KOPT-K1 (cell line): ENCODE results near the gene ABL2.
"Not testable (repeated sequence)": the region's sequence is repeated elsewhere in the genome, so short reads cannot be mapped to it uniquely, and the experiment has no call there.

Experiments used
- H3K27ac ChIP-seq: fragments of 200-600 bp; sonication (generic); 2 replicates; pipeline ENCODE4 v1.5.1; 2016; ENCODE audit warnings: antibody characterized with exemption, mild to moderate bottlenecking, low read depth, low read length; ENCODE audit not compliant: poor library complexity, severe bottlenecking
- H3K36me3 ChIP-seq: fragments of 200-600 bp; sonication (generic); 2 replicates; pipeline ENCODE4 v1.5.1; 2017; ENCODE audit warnings: antibody characterized with exemption, mild to moderate bottlenecking, low read length, moderate library complexity; ENCODE audit not compliant: insufficient read depth
- H3K9me3 ChIP-seq: fragments of 200-600 bp; sonication (generic); 2 replicates; pipeline ENCODE4 v1.5.1; 2017; ENCODE audit warnings: antibody characterized with exemption, low read length, mild to moderate bottlenecking; ENCODE audit not compliant: insufficient read depth, poor library complexity, severe bottlenecking

Gene ABL2

DNA sequence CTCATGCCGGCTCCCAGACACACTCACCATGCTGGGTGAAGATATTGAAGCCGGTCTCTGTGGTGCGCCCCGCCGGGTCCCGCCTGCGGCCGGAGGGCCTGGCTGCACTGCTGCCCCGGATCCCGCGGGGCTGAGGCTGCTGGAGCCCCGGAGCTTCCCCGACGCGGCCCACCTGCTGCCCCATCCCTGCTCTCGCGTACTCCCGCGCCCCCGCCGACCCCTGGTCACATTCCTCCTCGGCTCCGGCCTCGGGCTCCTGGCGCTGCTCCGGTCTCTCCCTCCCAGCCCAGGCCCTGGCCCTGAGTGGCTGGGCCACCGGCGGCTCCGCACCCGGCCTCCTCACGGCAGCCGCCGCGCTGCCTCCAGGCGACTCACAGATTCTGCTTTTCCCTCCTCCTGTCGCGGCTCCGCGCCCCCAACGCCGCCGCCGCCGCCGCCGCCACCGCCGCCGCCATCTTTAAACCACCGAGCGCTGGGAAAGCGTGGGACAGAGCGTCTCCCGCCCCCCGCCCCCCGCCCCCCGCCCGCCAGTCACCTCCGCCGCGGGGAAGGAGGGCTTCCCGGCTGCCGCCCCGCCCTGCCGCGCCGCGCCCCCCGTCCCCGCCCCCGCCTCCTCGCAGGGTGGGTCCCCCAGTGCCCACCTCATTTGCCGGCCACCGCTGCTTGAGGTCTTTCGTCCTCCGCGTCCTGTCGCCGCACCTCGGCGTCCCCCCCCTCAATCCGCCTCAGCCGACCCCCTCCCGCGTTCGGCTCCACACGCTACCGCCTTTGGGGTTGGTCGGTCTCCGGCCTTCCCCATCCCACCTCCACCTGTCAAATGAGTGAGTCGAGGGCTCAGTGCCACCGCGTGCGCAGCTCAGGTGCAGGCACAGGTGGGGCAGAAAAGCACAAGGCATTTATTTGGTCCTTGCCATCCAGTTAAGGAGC is at the start of gene ABL2:
TSS of gene ABL2 (minus strand) at position 464 of the 927 bp plus-strand sequence. CDS start at position 184, 280 bp downstream.
- no peaks in the 10 kb centered on the region for H3K9me3 ChIP-seq
- H3K36me3 ChIP-seq = no peaks in the 10 kb centered on the region
- peak within 1 kb of the TSS; percentile 76 for H3K27ac ChIP-seq

- Histone ChIP-seq H3K9me3 (peaks cover 6% of the 10 kb centered on the region), H3K36me3 (no peaks in the 10 kb centered on the region), H3K27ac (no peak overlapping the region)
Observed at GRCh38 chr1:179278920-179279319, 49.4 kb upstream of the ABL2 start.

DNA sequence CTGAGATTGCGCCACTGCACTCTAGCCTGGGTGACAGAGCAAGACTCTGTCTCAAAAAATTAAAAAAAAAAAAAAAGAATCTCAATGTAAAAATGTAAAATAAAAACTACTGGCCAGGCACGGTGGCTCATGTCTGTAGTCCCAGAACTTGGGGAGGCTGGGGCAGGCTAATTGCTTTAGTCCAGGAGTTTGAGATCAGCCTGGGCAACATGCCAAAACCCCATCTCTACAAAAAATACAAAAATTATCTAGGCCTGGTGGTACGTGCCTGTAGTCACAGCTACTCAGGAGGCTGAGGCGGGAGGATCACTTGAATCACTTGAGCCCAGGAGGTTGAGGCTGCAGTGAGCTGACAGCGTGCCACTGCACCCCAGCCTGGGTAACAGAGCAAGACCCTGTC is 44.9 kb upstream of the ABL2 start:
- H3K36me3 ChIP-seq, H3K9me3 ChIP-seq, H3K27ac ChIP-seq: not testable (repeated sequence)

- H3K9me3 ChIP-seq = no peaks in the 10 kb centered on the region
- H3K27ac ChIP-seq = no peak overlapping the region
- no peaks in the 10 kb centered on the region for H3K36me3 ChIP-seq
Observed at GRCh38 chr1:179269071-179269470, 39.6 kb upstream of the ABL2 start.

- Histone ChIP-seq H3K36me3 (no peaks in the 10 kb centered on the region), H3K9me3 (no peaks in the 10 kb centered on the region), H3K27ac (no peak overlapping the region)
Observed at GRCh38 chr1:179264507-179264906, 35.0 kb upstream of the ABL2 start.

DNA sequence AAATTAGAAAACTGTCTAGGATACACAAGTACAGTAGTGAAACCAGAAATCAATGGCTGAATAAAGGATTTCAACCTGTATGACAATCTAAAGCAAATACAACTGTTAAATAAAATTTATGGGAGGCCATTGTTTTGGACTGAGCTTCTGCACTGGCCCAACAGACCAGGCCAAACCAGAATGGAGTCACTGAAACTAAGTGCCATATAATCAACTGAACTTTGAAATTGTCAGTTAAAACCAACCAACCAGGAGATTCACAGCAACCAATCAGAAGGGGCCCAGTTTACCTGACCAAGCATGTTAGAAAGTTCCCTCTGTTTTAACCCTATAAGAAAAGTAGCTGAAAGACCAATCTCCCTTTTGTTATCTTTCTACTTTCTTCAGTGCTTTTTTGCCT is 33.6 kb upstream of the ABL2 start:
- H3K36me3 ChIP-seq = no peaks in the 10 kb centered on the region

GRCh38 chr1:179262183-179262582 is 32.7 kb upstream of the ABL2 start:
- no peaks in the 10 kb centered on the region for H3K9me3 ChIP-seq
- H3K27ac ChIP-seq = no peak overlapping the region
- no peaks in the 10 kb centered on the region for H3K36me3 ChIP-seq

More for the DNA sequence above, 33.6 kb upstream of the ABL2 start:
- Histone ChIP-seq H3K9me3 (no peaks in the 10 kb centered on the region), H3K27ac (no peak overlapping the region)

GRCh38 chr1:179253286-179253972 is 24.0 kb upstream of the ABL2 start:
- Histone ChIP-seq H3K36me3 (no peaks in the 10 kb centered on the region), H3K27ac (no peak overlapping the region), H3K9me3 (no peaks in the 10 kb centered on the region)

GRCh38 chr1:179252606-179253005 is 23.1 kb upstream of the ABL2 start:
- H3K27ac ChIP-seq = no peak overlapping the region
- H3K9me3 ChIP-seq = no peaks in the 10 kb centered on the region
- H3K36me3 ChIP-seq = no peaks in the 10 kb centered on the region

- Histone ChIP-seq H3K27ac (no peak overlapping the region), H3K36me3 (no peaks in the 10 kb centered on the region), H3K9me3 (no peaks in the 10 kb centered on the region)
Observed at GRCh38 chr1:179251675-179252074, 22.2 kb upstream of the ABL2 start.

DNA sequence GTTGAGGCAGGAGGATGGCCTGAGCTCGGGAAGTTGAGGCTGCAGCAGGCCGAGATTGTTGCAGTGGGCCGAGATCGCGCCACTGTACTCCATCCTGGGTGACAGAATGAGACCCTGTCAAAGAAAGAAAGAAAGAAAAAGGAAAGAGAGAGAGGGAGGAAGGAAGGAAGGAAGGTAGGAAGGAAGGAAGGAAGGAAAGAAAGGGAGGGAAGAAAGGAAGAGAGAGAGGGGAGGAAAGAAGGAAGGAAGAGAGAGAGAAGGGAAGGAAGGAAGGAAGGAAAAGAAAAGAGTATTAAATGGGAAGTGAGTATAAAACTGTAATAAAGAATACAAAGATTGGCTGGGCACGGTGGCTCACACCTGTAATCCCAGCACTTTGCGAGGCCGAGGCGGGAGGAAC is 18.4 kb upstream of the ABL2 start:
- Histone ChIP-seq H3K27ac (no peak overlapping the region), H3K36me3 (no peaks in the 10 kb centered on the region), H3K9me3 (no peaks in the 10 kb centered on the region)

DNA sequence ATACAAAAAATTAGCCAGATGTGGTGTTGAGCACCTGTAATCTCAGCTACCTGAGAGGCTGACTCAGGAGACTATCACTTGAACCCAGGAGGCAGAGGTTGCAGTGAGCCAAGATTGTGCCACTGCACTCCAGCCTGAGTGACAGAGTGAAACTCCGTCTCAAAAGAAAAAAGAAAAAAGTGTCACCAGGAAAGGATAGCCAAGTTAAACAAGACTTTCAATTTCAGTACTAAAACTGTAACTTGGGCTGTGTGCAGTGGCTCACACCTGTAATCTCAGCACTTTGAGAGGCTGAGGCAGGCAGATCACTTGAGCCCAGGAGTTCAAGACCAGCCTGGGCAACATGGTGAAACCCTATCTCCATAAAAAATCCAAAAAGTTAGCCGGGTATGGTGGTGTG is 15.9 kb upstream of the ABL2 start:
- not testable (repeated sequence) for H3K9me3 ChIP-seq, H3K36me3 ChIP-seq, H3K27ac ChIP-seq

DNA sequence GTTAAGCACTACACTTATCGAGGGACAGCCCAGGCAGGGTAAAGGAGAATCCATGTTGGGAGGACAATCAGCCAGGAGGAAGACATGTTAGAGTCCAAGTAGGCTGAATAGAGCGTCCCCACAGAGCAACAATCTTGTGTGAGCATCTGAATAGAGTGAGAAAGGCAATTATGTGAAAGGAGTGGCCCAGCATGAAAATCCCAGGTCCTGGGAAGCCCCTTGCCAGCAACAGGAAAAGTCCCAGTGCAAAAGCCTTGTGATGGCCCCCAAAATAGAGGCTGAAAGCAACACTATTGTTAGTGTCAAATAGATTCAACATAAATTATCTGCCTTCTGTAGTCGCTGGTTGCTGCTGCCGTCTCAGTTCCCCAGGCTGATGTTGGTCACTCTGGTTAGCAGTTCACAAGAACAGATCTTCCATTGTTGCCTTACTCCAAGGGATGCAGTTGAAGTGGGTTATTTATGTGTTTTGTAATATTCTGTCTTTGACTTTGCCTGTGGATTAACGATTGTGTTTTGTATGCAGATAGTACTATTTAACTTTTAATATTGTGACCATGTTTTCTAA is 12.1 kb upstream of the ABL2 start:
- Histone ChIP-seq H3K27ac (no peak overlapping the region), H3K9me3 (no peaks in the 10 kb centered on the region), H3K36me3 (no peaks in the 10 kb centered on the region)

DNA sequence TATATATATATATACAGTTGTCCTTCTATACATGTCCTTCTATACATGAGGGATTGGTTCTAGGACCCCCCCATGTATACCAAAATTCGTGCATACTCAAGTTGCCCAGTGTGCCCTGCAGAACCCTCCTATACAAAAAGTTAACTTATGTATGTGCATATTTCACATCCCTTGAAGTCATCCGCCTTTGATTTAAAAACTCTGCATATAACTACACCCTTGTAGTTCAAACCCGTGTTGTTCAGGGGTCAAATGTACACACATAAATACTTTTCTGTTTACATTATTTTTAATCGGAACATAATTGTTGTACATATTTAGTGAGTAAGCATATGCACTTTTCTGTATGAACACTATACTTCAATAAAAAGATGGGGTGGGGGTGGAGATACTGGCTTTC is 7.7 kb upstream of the ABL2 start:
- Histone ChIP-seq H3K9me3 (no peaks in the 10 kb centered on the region), H3K27ac (no peak overlapping the region), H3K36me3 (no peaks in the 10 kb centered on the region)

GRCh38 chr1:179234863-179235262 is 5.4 kb upstream of the ABL2 start:
- Histone ChIP-seq H3K36me3 (no peaks in the 10 kb centered on the region), H3K27ac (no peak overlapping the region), H3K9me3 (no peaks in the 10 kb centered on the region)
